Measurements from ENCODE around the gene FNDC8.

DNA sequence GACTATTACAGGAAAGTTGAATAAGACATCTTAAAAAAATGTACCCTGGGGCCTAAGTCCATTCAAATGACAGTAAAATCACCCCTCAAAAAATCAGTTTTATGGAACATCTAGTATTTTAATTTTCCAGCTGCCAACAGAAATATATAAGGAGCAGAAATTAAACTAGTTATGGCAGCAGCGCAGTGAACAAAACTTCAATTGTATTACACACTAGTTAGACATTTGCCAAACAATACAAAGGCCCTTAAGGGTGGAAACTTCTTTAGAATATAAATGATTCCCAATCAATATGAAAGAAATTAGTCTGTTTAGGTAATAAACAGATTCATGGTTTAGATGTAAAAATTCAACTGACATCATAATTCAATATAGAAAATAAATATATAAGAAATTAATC, 39.8 kb upstream of the FNDC8 start:
- TF ChIP-seq, protein P1, sequence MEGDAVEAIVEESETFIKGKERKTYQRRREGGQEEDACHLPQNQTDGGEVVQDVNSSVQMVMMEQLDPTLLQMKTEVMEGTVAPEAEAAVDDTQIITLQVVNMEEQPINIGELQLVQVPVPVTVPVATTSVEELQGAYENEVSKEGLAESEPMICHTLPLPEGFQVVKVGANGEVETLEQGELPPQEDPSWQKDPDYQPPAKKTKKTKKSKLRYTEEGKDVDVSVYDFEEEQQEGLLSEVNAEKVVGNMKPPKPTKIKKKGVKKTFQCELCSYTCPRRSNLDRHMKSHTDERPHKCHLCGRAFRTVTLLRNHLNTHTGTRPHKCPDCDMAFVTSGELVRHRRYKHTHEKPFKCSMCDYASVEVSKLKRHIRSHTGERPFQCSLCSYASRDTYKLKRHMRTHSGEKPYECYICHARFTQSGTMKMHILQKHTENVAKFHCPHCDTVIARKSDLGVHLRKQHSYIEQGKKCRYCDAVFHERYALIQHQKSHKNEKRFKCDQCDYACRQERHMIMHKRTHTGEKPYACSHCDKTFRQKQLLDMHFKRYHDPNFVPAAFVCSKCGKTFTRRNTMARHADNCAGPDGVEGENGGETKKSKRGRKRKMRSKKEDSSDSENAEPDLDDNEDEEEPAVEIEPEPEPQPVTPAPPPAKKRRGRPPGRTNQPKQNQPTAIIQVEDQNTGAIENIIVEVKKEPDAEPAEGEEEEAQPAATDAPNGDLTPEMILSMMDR (IDR thresholded peaks at IDR 0.05), result no peak
- no peak for TF ChIP-seq POLR2AphosphoS5 (IDR thresholded peaks at IDR 0.05)

All from transverse colon (tissue), 4 donors.